ENCODE data around the gene MCAT. TPM values are rescaled to one million over a fixed set of nuclear protein-coding genes. Genes with fewer than 3 reads are reported as not detected.

MCAT gene
- total RNA-seq, 1 experiment from 2014 or later: 29.0 TPM

DNA sequence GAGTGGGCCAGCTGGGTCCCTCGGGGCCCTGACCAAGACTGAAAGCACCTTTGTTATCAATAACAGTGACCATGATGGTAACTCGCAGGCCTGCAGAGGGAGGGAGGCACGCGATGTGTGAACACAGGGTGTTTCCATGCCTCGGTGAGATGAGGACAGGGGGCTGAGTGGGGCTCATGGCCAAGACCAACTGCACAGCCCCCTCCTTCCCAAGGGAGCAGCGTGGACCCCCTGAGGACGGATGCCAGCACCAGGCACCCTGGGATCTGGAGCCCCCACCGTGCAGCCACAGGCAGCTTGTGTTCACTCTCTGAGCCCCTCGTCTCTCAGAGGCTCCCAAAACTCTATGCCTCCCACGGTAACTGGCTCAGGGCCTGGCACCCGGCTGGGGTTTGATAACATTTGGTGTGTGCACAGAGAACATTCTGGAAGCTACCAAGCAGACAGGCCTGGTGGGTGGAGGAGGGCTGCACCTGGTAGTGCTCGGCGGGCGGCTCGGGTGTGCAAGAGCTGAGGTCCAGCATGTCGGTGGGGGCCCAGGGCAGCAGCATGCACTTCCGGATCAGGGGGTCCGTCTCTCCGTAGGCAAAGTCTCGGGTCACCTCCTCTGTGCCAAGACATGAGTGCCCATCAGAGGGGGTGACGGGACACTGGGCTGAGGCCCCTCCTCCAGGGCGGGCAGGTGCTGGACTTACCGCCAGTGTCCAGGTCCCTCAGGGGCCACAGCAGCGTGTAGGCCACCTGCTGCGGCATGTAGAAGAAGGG, 36.1 kb upstream of the MCAT start:
- H3K36me3 ChIP-seq (replicated peaks; ENCODE audit: control insufficient read depth, insufficient read depth, low read length): peaks cover 26% of the 10 kb centered on the region
- DNase-seq: no peak
- H3K4me3 ChIP-seq (ENCODE audit: insufficient read depth, low read depth, low read length): no peak overlapping the region
- no peaks in the 10 kb centered on the region for H3K27me3 ChIP-seq (ENCODE audit: control insufficient read depth, insufficient read depth, low read length)

- Histone ChIP-seq H3K36me3 (replicated peaks; ENCODE audit: control insufficient read depth, insufficient read depth, low read length) (peaks cover 38% of the 10 kb centered on the region), H3K4me3 (ENCODE audit: insufficient read depth, low read depth, low read length) (no peak overlapping the region), H3K27me3 (ENCODE audit: control insufficient read depth, insufficient read depth, low read length) (no peaks in the 10 kb centered on the region)
- no peak for DNase-seq
Measured at GRCh38 chr22:43177479-43177878, 34.3 kb upstream of the MCAT start.

GRCh38 chr22:43176090-43176489, 32.9 kb upstream of the MCAT start:
- DNase-seq: no peak
- peaks cover 41% of the 10 kb centered on the region for H3K36me3 ChIP-seq (replicated peaks; ENCODE audit: control insufficient read depth, insufficient read depth, low read length)
- H3K27me3 ChIP-seq (ENCODE audit: control insufficient read depth, insufficient read depth, low read length): no peaks in the 10 kb centered on the region
- no peak overlapping the region for H3K4me3 ChIP-seq (ENCODE audit: insufficient read depth, low read depth, low read length)

GRCh38 chr22:43174941-43175531, 31.8 kb upstream of the MCAT start:
- DNase-seq: no peak
- Histone ChIP-seq H3K4me3 (ENCODE audit: insufficient read depth, low read depth, low read length) (no peak overlapping the region), H3K27me3 (ENCODE audit: control insufficient read depth, insufficient read depth, low read length) (no peaks in the 10 kb centered on the region), H3K36me3 (replicated peaks; ENCODE audit: control insufficient read depth, insufficient read depth, low read length) (peaks cover 40% of the 10 kb centered on the region)

- Histone ChIP-seq H3K27me3 (ENCODE audit: control insufficient read depth, insufficient read depth, low read length) (no peaks in the 10 kb centered on the region), H3K36me3 (replicated peaks; ENCODE audit: control insufficient read depth, insufficient read depth, low read length) (peaks cover 40% of the 10 kb centered on the region)
- DNase-seq: no peak
Measured at GRCh38 chr22:43173976-43174720, 30.9 kb upstream of the MCAT start.

DNA sequence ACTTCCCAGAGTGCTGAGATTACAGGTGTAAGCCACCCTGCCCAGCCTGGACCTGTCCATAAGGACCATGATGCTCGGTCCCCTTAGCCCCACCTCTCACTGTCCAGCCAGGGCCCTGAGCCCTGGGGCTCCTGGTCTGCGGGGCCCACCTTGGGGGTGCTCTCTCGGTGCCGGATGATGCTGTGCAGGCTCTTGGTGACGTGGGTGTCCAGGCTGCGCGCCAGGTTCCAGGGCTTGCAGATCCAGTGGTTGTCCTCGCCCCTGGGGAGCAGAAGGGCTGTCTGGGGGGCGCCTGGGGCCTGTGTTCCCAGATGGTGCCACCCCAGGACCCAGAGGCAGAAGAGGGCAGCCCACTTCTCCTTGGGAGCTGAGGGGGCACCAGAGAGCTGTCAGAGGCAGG, 30.4 kb upstream of the MCAT start:
- Histone ChIP-seq H3K4me3 (ENCODE audit: insufficient read depth, low read depth, low read length) (no peak overlapping the region), H3K27me3 (ENCODE audit: control insufficient read depth, insufficient read depth, low read length) (no peaks in the 10 kb centered on the region), H3K36me3 (replicated peaks; ENCODE audit: control insufficient read depth, insufficient read depth, low read length) (peaks cover 35% of the 10 kb centered on the region)
- no peak for DNase-seq

More at GRCh38 chr22:43173976-43174720, 30.9 kb upstream of the MCAT start:
- no peak overlapping the region for H3K4me3 ChIP-seq (ENCODE audit: insufficient read depth, low read depth, low read length)

DNA sequence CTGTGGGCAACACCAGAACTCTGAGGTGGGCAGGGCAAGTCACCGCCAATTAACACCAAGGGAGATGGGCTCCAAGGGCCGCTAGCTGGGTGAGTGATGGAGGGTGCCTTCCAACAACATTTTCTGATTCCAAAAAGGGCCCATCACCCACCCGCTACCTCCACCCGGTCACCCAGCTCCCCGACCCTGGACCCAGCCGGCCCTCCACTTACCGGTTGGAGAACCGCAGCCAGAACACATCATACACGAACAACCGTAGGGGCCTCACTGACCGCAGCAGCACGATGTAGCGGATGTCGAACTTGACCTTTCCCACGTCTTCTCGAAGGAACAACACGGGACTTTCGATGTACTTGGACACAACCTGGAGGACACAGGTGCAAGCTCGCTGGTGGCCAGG, 29.0 kb upstream of the MCAT start:
- DNase-seq: no peak
- no peak overlapping the region for H3K4me3 ChIP-seq (ENCODE audit: insufficient read depth, low read depth, low read length)
- H3K36me3 ChIP-seq (replicated peaks; ENCODE audit: control insufficient read depth, insufficient read depth, low read length): peaks cover 38% of the 10 kb centered on the region
- no peaks in the 10 kb centered on the region for H3K27me3 ChIP-seq (ENCODE audit: control insufficient read depth, insufficient read depth, low read length)

GRCh38 chr22:43171607-43172006, 28.4 kb upstream of the MCAT start:
- no peak overlapping the region for H3K4me3 ChIP-seq (ENCODE audit: insufficient read depth, low read depth, low read length)

DNA sequence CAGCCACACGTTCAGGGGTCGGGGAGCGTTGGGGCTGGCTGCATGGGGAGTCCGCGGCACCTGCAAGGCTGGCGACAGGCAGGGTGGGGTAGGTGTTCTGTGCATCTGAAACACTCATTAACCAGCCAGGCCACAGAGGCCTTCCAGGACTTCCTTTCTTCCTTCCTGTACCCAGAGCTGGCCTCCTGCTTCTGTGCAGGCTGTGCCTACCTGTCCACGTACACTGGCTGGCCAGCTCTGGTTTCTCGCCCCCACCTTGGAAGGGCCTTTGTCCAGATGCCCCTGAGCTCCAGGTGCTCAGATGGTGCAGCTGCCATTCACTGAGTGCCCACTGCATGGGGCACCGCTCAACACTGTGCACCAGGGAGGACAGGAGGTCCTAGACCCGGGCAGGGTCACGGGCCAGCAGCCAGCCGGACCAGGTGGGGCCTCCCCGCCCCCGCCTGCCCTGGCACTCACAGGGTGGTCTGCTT, 27.9 kb upstream of the MCAT start:
- H3K36me3 ChIP-seq (replicated peaks; ENCODE audit: control insufficient read depth, insufficient read depth, low read length): peaks cover 38% of the 10 kb centered on the region
- no peak for DNase-seq
- H3K4me3 ChIP-seq (ENCODE audit: insufficient read depth, low read depth, low read length): no peak overlapping the region
- no peaks in the 10 kb centered on the region for H3K27me3 ChIP-seq (ENCODE audit: control insufficient read depth, insufficient read depth, low read length)

More at GRCh38 chr22:43171607-43172006, 28.4 kb upstream of the MCAT start:
- peaks cover 38% of the 10 kb centered on the region for H3K36me3 ChIP-seq (replicated peaks; ENCODE audit: control insufficient read depth, insufficient read depth, low read length)
- no peaks in the 10 kb centered on the region for H3K27me3 ChIP-seq (ENCODE audit: control insufficient read depth, insufficient read depth, low read length)
- no peak for DNase-seq

DNA sequence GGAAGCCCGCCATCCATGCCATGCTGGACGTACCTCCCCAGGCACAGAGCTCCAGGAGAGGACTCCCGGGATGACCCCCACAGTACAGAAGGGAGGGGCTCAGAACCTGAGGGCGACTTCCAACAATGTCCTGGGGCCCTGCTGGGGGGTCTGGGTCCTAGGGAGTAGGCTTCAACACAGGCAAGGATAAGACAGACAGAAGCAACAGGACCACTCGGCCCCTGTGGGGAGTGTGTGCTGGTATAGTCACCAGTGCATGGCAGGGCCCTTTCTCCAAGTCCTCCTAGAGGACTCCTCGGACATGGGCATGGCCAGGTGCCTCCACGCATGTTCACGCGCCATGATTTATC, 26.9 kb upstream of the MCAT start:
- no peaks in the 10 kb centered on the region for H3K27me3 ChIP-seq (ENCODE audit: control insufficient read depth, insufficient read depth, low read length)
- no peak overlapping the region for H3K4me3 ChIP-seq (ENCODE audit: insufficient read depth, low read depth, low read length)
- no peak for DNase-seq
- H3K36me3 ChIP-seq (replicated peaks; ENCODE audit: control insufficient read depth, insufficient read depth, low read length): peaks cover 35% of the 10 kb centered on the region

DNA sequence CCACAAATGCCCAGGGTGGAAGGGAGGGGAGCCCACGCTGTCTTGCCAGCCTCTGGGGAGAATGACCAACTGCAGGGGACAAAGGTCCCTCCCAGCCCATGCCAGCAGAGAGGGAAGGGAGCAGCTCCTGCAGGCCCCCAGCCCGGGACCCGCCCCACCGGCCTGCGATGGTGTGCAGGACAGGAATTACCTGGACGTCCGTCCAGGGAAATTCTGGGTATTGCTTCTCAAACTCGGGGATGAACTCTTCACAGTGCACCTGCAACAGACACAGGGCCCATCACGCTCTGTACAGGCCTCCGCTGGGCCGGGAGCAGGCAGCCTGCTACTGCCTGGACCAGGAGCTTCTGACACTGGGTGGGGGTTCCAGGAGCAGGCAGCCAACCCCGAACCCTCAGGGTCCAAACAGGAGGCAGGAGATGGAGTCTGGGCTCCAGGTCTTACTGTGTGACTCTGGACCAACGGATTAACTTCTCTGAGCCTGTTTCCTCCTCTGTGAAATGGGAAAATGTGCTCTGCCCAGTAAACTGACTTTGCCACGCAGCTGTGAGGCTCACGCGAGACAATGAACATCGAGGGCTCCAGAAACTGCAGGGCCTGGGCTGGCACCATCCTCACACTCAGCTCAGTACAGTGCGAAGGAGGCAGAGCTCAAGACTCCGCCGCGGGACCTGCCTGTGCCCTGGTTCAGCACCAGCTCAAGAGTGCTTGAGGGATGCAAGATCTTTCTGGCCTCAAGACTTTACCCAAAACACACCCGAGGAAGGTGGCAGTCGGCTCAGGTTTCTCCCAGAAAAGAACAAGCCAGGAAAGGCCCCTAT, 26.3 kb upstream of the MCAT start:
- no peaks in the 10 kb centered on the region for H3K27me3 ChIP-seq (ENCODE audit: control insufficient read depth, insufficient read depth, low read length)
- H3K36me3 ChIP-seq (replicated peaks; ENCODE audit: control insufficient read depth, insufficient read depth, low read length): peaks cover 30% of the 10 kb centered on the region
- H3K4me3 ChIP-seq (ENCODE audit: insufficient read depth, low read depth, low read length): no peak overlapping the region
- DNase-seq: no peak

DNA sequence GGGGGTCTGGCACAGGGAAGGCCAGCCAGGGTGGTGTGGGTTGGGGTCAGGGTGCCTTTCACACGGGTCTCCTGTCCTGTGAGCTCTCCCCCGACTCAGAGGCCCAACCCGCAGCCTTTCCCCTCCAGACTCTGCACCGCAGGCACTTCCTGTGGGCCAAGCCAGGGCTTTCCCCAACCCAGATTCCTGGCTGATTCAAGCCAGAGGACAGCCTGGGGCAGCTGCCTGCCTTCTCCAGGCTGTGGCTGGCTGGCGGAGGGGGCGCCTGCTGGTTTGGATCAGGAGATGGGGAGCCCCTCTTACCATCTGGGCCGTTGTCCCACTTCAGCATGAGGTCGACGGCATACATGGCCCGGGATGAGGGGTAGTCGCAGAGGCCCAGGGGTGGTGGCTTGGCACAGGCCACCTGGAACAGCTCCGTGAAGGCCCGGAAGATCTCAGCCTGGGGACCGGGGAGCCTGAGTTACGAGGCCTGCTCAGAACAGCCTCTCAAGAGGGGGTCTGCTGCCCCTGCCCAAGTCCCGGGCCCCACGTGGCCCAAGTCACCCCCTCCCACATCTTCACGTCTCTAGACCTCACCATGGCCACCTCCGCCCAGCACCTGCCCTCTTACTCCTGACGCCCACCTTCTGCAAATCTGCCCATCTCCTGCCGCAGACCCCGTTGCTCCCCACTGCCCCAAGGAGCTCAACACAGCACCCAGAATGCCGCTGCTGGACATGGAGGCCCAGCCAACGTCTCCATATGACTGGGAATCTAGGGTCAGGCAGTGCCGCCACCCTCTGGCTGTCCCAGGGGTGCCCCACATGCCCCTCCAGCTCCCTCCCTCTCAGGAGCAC, 25.5 kb upstream of the MCAT start:
- no peak for DNase-seq
- H3K27me3 ChIP-seq (ENCODE audit: control insufficient read depth, insufficient read depth, low read length): no peaks in the 10 kb centered on the region
- no peak overlapping the region for H3K4me3 ChIP-seq (ENCODE audit: insufficient read depth, low read depth, low read length)
- H3K36me3 ChIP-seq (replicated peaks; ENCODE audit: control insufficient read depth, insufficient read depth, low read length): peaks cover 24% of the 10 kb centered on the region

GRCh38 chr22:43167001-43167589, 23.9 kb upstream of the MCAT start:
- no peak for DNase-seq
- Histone ChIP-seq H3K36me3 (replicated peaks; ENCODE audit: control insufficient read depth, insufficient read depth, low read length) (peaks cover 15% of the 10 kb centered on the region), H3K27me3 (ENCODE audit: control insufficient read depth, insufficient read depth, low read length) (no peaks in the 10 kb centered on the region), H3K4me3 (ENCODE audit: insufficient read depth, low read depth, low read length) (no peak overlapping the region)

Data from H7 (cell line).